ENCODE results near the gene CHST8.

Gene CHST8

GRCh38 chr19:33751436-33751770 is 129.7 kb downstream of the CHST8 start:
- no peak overlapping the region for H3K4me3 ChIP-seq (ENCODE audit: low read depth in 1 of 2, low read length in 2 of 2)
- no peak overlapping the region for H3K27ac ChIP-seq (ENCODE audit: low read length)
- no peaks in the 10 kb centered on the region for H3K27me3 ChIP-seq (ENCODE audit: low read depth, low read length)
- H3K36me3 ChIP-seq (ENCODE audit: control insufficient read depth in 1 of 2, insufficient read depth in 2 of 2, low read length in 2 of 2), result no peaks in the 10 kb centered on the region
- H3K9me3 ChIP-seq (ENCODE audit: control insufficient read depth in 1 of 2, low read length in 2 of 2), result no peaks in the 10 kb centered on the region
- no peaks in the 10 kb centered on the region for H3K4me1 ChIP-seq (ENCODE audit: control insufficient read depth in 1 of 2, insufficient read depth in 2 of 2, low read length in 2 of 2)

- H3K36me3 ChIP-seq (ENCODE audit: control insufficient read depth in 1 of 2, insufficient read depth in 2 of 2, low read length in 2 of 2), result no peaks in the 10 kb centered on the region
- H3K27me3 ChIP-seq (ENCODE audit: low read depth, low read length), result no peaks in the 10 kb centered on the region
- no peaks in the 10 kb centered on the region for H3K9me3 ChIP-seq (ENCODE audit: control insufficient read depth in 1 of 2, low read length in 2 of 2)
- no peak overlapping the region for H3K27ac ChIP-seq (ENCODE audit: low read length)
- H3K4me1 ChIP-seq (ENCODE audit: control insufficient read depth in 1 of 2, insufficient read depth in 2 of 2, low read length in 2 of 2), result no peaks in the 10 kb centered on the region
- no peak overlapping the region for H3K4me3 ChIP-seq (ENCODE audit: low read depth in 1 of 2, low read length in 2 of 2)
Measured at GRCh38 chr19:33752018-33752800, 130.5 kb downstream of the CHST8 start.

- Histone ChIP-seq H3K4me1 (ENCODE audit: control insufficient read depth in 1 of 2, insufficient read depth in 2 of 2, low read length in 2 of 2) (no peaks in the 10 kb centered on the region), H3K9me3 (ENCODE audit: control insufficient read depth in 1 of 2, low read length in 2 of 2) (no peaks in the 10 kb centered on the region), H3K27ac (ENCODE audit: low read length) (no peak overlapping the region), H3K27me3 (ENCODE audit: low read depth, low read length) (no peaks in the 10 kb centered on the region), H3K4me3 (ENCODE audit: low read depth in 1 of 2, low read length in 2 of 2) (no peak overlapping the region), H3K36me3 (ENCODE audit: control insufficient read depth in 1 of 2, insufficient read depth in 2 of 2, low read length in 2 of 2) (no peaks in the 10 kb centered on the region)
Measured at GRCh38 chr19:33752945-33753344, 131.2 kb downstream of the CHST8 start.

GRCh38 chr19:33754361-33754760 is 132.6 kb downstream of the CHST8 start:
- no peaks in the 10 kb centered on the region for H3K4me1 ChIP-seq (ENCODE audit: control insufficient read depth in 1 of 2, insufficient read depth in 2 of 2, low read length in 2 of 2)
- no peaks in the 10 kb centered on the region for H3K36me3 ChIP-seq (ENCODE audit: control insufficient read depth in 1 of 2, insufficient read depth in 2 of 2, low read length in 2 of 2)
- H3K27ac ChIP-seq (ENCODE audit: low read length), result no peak overlapping the region
- H3K9me3 ChIP-seq (ENCODE audit: control insufficient read depth in 1 of 2, low read length in 2 of 2), result no peaks in the 10 kb centered on the region
- no peak overlapping the region for H3K4me3 ChIP-seq (ENCODE audit: low read depth in 1 of 2, low read length in 2 of 2)
- no peaks in the 10 kb centered on the region for H3K27me3 ChIP-seq (ENCODE audit: low read depth, low read length)

- Histone ChIP-seq H3K4me1 (ENCODE audit: control insufficient read depth in 1 of 2, insufficient read depth in 2 of 2, low read length in 2 of 2) (no peaks in the 10 kb centered on the region), H3K9me3 (ENCODE audit: control insufficient read depth in 1 of 2, low read length in 2 of 2) (no peaks in the 10 kb centered on the region), H3K36me3 (ENCODE audit: control insufficient read depth in 1 of 2, insufficient read depth in 2 of 2, low read length in 2 of 2) (no peaks in the 10 kb centered on the region)
Measured at GRCh38 chr19:33755099-33756035, 133.6 kb downstream of the CHST8 start.

GRCh38 chr19:33756177-33756576 is 134.4 kb downstream of the CHST8 start:
- Histone ChIP-seq H3K4me1 (ENCODE audit: control insufficient read depth in 1 of 2, insufficient read depth in 2 of 2, low read length in 2 of 2) (no peaks in the 10 kb centered on the region), H3K27ac (ENCODE audit: low read length) (no peak overlapping the region), H3K9me3 (ENCODE audit: control insufficient read depth in 1 of 2, low read length in 2 of 2) (no peaks in the 10 kb centered on the region), H3K27me3 (ENCODE audit: low read depth, low read length) (no peaks in the 10 kb centered on the region), H3K4me3 (ENCODE audit: low read depth in 1 of 2, low read length in 2 of 2) (no peak overlapping the region), H3K36me3 (ENCODE audit: control insufficient read depth in 1 of 2, insufficient read depth in 2 of 2, low read length in 2 of 2) (no peaks in the 10 kb centered on the region)

More at GRCh38 chr19:33755099-33756035, 133.6 kb downstream of the CHST8 start:
- H3K27me3 ChIP-seq (ENCODE audit: low read depth, low read length), result no peaks in the 10 kb centered on the region
- no peak overlapping the region for H3K4me3 ChIP-seq (ENCODE audit: low read depth in 1 of 2, low read length in 2 of 2)
- no peak overlapping the region for H3K27ac ChIP-seq (ENCODE audit: low read length)

- no peak overlapping the region for H3K4me3 ChIP-seq (ENCODE audit: low read depth in 1 of 2, low read length in 2 of 2)
- no peaks in the 10 kb centered on the region for H3K36me3 ChIP-seq (ENCODE audit: control insufficient read depth in 1 of 2, insufficient read depth in 2 of 2, low read length in 2 of 2)
- no peaks in the 10 kb centered on the region for H3K9me3 ChIP-seq (ENCODE audit: control insufficient read depth in 1 of 2, low read length in 2 of 2)
- no peak overlapping the region for H3K27ac ChIP-seq (ENCODE audit: low read length)
- H3K4me1 ChIP-seq (ENCODE audit: control insufficient read depth in 1 of 2, insufficient read depth in 2 of 2, low read length in 2 of 2), result no peaks in the 10 kb centered on the region
- no peaks in the 10 kb centered on the region for H3K27me3 ChIP-seq (ENCODE audit: low read depth, low read length)
Measured at GRCh38 chr19:33758541-33759013, 136.8 kb downstream of the CHST8 start.

- H3K36me3 ChIP-seq (ENCODE audit: control insufficient read depth in 1 of 2, insufficient read depth in 2 of 2, low read length in 2 of 2), result no peaks in the 10 kb centered on the region
- H3K9me3 ChIP-seq (ENCODE audit: control insufficient read depth in 1 of 2, low read length in 2 of 2), result no peaks in the 10 kb centered on the region
- H3K27ac ChIP-seq (ENCODE audit: low read length), result no peak overlapping the region
- no peaks in the 10 kb centered on the region for H3K27me3 ChIP-seq (ENCODE audit: low read depth, low read length)
- H3K4me1 ChIP-seq (ENCODE audit: control insufficient read depth in 1 of 2, insufficient read depth in 2 of 2, low read length in 2 of 2), result no peaks in the 10 kb centered on the region
- no peak overlapping the region for H3K4me3 ChIP-seq (ENCODE audit: low read depth in 1 of 2, low read length in 2 of 2)
Measured at GRCh38 chr19:33759356-33759755, 137.6 kb downstream of the CHST8 start.

- Histone ChIP-seq H3K36me3 (ENCODE audit: control insufficient read depth in 1 of 2, insufficient read depth in 2 of 2, low read length in 2 of 2) (no peaks in the 10 kb centered on the region), H3K4me1 (ENCODE audit: control insufficient read depth in 1 of 2, insufficient read depth in 2 of 2, low read length in 2 of 2) (no peaks in the 10 kb centered on the region), H3K9me3 (ENCODE audit: control insufficient read depth in 1 of 2, low read length in 2 of 2) (no peaks in the 10 kb centered on the region), H3K27ac (ENCODE audit: low read length) (no peak overlapping the region), H3K27me3 (ENCODE audit: low read depth, low read length) (no peaks in the 10 kb centered on the region), H3K4me3 (ENCODE audit: low read depth in 1 of 2, low read length in 2 of 2) (no peak overlapping the region)
Measured at GRCh38 chr19:33763633-33764371, 142.0 kb downstream of the CHST8 start.

GRCh38 chr19:33766623-33767022 is 144.9 kb downstream of the CHST8 start:
- H3K27me3 ChIP-seq (ENCODE audit: low read depth, low read length), result peaks cover 10% of the 10 kb centered on the region
- H3K4me3 ChIP-seq (ENCODE audit: low read depth in 1 of 2, low read length in 2 of 2), result no peak overlapping the region
- no peak overlapping the region for H3K27ac ChIP-seq (ENCODE audit: low read length)
- no peaks in the 10 kb centered on the region for H3K4me1 ChIP-seq (ENCODE audit: control insufficient read depth in 1 of 2, insufficient read depth in 2 of 2, low read length in 2 of 2)
- H3K36me3 ChIP-seq (ENCODE audit: control insufficient read depth in 1 of 2, insufficient read depth in 2 of 2, low read length in 2 of 2), result no peaks in the 10 kb centered on the region
- H3K9me3 ChIP-seq (ENCODE audit: control insufficient read depth in 1 of 2, low read length in 2 of 2), result no peaks in the 10 kb centered on the region

GRCh38 chr19:33767898-33768413 is 146.2 kb downstream of the CHST8 start:
- Histone ChIP-seq H3K27ac (ENCODE audit: low read length) (no peak overlapping the region), H3K36me3 (ENCODE audit: control insufficient read depth in 1 of 2, insufficient read depth in 2 of 2, low read length in 2 of 2) (no peaks in the 10 kb centered on the region), H3K4me1 (ENCODE audit: control insufficient read depth in 1 of 2, insufficient read depth in 2 of 2, low read length in 2 of 2) (no peaks in the 10 kb centered on the region), H3K9me3 (ENCODE audit: control insufficient read depth in 1 of 2, low read length in 2 of 2) (no peaks in the 10 kb centered on the region), H3K27me3 (ENCODE audit: low read depth, low read length) (peaks cover 10% of the 10 kb centered on the region), H3K4me3 (ENCODE audit: low read depth in 1 of 2, low read length in 2 of 2) (no peak overlapping the region)
